Measurements from ENCODE around the gene FHL5.
A peak's percentile ranks its signal among the peaks of the same experiment; 100 is the strongest.
"Not testable (repeated sequence)": the region's sequence is repeated elsewhere in the genome, so short reads cannot be mapped to it uniquely, and the experiment has no call there.

Gene FHL5

DNA sequence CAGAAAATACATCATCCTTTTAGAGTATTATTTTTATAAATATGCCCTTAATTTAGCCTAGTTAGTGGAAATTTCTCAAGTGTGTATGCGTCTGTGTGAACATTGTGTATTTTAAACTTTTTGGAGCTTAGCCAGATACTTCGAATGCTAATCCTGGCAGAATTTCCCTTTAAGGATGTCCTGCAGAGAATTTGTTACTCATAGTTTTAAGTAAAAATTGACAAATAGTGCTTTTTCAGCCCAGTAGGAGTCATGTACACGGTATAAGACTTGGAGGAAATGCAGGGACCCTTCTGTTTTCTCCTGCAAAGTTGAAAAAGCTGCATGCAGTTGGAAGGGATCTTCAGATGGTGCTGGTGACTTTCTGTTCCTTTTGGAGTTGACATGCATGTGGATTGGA lies at the start of gene FHL5:
Gene FHL5 (plus strand): TSS at position 243 of the 400 bp plus-strand sequence. CDS start 40,486 bp downstream, outside the sequence.
- H3K4me3 Mint-ChIP-seq, result no peak within 1 kb of the TSS
- peaks cover 4% of the 10 kb centered on the region for H3K27me3 Mint-ChIP-seq
- H3K27ac Mint-ChIP-seq, result no peak within 1 kb of the TSS
- H3K9me3 Mint-ChIP-seq, result peaks cover 5% of the 10 kb centered on the region
- peaks cover 2% of the 10 kb centered on the region for H3K36me3 Mint-ChIP-seq
- H3K4me1 Mint-ChIP-seq, result no peaks in the 10 kb centered on the region

GRCh38 chr6:96520171-96521115 lies 42.5 kb upstream of the FHL5 start:
- peak overlapping the region; percentile 65 for H3K27ac Mint-ChIP-seq
- H3K4me3 Mint-ChIP-seq, result peak overlapping the region; percentile 99
- peaks cover 2% of the 10 kb centered on the region for H3K36me3 Mint-ChIP-seq
- peaks cover 28% of the 10 kb centered on the region for H3K4me1 Mint-ChIP-seq
- H3K9me3 Mint-ChIP-seq, result no peaks in the 10 kb centered on the region
- no peaks in the 10 kb centered on the region for H3K27me3 Mint-ChIP-seq

DNA sequence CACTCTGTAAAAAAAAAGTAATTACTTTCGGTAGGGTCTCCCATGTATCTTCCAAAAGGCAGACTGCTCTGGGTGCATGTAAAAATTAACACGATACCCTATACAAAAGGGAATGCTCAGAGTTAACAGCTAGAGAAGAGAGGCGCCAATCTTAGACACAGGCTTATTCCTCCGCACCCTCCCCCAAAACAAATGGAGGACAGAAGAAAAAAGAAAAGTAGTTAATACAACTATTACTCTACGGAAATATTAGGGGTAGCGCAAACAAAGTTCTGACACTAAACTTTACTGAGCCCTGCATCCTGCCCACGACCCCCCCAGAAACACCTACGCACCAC lies 41.7 kb upstream of the FHL5 start:
- Mint-ChIP-seq H3K9me3 (no peaks in the 10 kb centered on the region), H3K27me3 (no peaks in the 10 kb centered on the region), H3K4me3 (peak overlapping the region; percentile 99), H3K4me1 (peaks cover 31% of the 10 kb centered on the region), H3K36me3 (peaks cover 6% of the 10 kb centered on the region), H3K27ac (peak overlapping the region; percentile 99)

GRCh38 chr6:96521644-96522464 lies 41.1 kb upstream of the FHL5 start, which contains the start of gene UFL1:
TSS of gene UFL1 (plus strand) at chr6:96521806. CDS start at chr6:96521874, 68 bp downstream.
- H3K4me3 Mint-ChIP-seq, result peak within 1 kb of the TSS; percentile 99
- peak within 1 kb of the TSS; percentile 99 for H3K27ac Mint-ChIP-seq
- H3K27me3 Mint-ChIP-seq, result no peaks in the 10 kb centered on the region
- H3K4me1 Mint-ChIP-seq, result peaks cover 37% of the 10 kb centered on the region
- no peaks in the 10 kb centered on the region for H3K9me3 Mint-ChIP-seq
- H3K36me3 Mint-ChIP-seq, result peaks cover 7% of the 10 kb centered on the region

GRCh38 chr6:96522465-96523009 lies 40.4 kb upstream of the FHL5 start:
- Mint-ChIP-seq H3K9me3 (no peaks in the 10 kb centered on the region), H3K4me1 (peaks cover 41% of the 10 kb centered on the region), H3K27ac (peak overlapping the region; percentile 99), H3K36me3 (peaks cover 11% of the 10 kb centered on the region), H3K27me3 (no peaks in the 10 kb centered on the region), H3K4me3 (peak overlapping the region; percentile 99)

DNA sequence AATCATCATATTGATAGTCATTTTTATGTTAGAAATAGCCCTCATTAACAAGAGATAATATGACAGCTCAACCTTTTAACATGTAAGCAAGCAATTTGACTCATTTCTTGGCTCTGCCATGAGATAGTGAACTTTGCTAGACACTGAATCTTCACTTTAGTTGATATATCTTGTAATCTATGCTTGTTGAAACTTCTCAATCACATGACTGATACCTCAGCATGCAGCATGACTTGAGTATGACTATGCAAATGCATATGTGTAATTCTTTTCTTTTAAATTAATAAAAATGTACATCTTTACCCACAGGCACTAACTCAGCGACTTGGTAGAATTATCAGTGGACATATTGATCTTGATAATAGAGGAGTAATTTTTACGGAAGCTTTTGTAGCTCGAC lies 34.7 kb upstream of the FHL5 start:
- Mint-ChIP-seq H3K9me3 (no peaks in the 10 kb centered on the region), H3K4me1 (peaks cover 44% of the 10 kb centered on the region), H3K27ac (no peak overlapping the region), H3K27me3 (no peaks in the 10 kb centered on the region), H3K36me3 (peaks cover 24% of the 10 kb centered on the region), H3K4me3 (no peak overlapping the region)

GRCh38 chr6:96532399-96532798 lies 30.5 kb upstream of the FHL5 start:
- Mint-ChIP-seq H3K4me1 (peaks cover 34% of the 10 kb centered on the region), H3K9me3 (no peaks in the 10 kb centered on the region), H3K36me3 (peaks cover 14% of the 10 kb centered on the region), H3K27me3 (no peaks in the 10 kb centered on the region), H3K27ac (peak overlapping the region; percentile 48), H3K4me3 (no peak overlapping the region)

DNA sequence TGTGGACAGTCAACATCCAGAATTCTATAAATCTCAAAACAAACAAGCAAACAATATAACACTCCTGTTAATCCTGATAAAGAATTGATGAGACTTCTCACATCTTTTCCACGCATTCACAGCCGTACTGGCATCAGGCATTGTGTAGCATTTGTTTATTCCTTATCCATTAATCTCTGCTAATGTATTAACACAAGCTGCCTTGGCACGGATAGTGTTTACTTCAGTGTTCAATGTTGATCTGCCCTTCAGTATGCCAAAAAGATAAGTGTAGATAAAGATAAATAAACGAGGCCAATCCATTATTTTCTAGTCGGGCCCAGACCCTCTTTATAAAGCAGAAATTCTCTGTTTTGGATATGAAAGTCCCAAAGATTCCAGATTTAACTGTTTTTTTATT lies 25.2 kb upstream of the FHL5 start:
- peaks cover 7% of the 10 kb centered on the region for H3K36me3 Mint-ChIP-seq

GRCh38 chr6:96542702-96543101 lies 20.2 kb upstream of the FHL5 start:
- Mint-ChIP-seq H3K4me3 (no peak overlapping the region), H3K36me3 (peaks cover 24% of the 10 kb centered on the region), H3K4me1 (no peaks in the 10 kb centered on the region), H3K27me3 (no peaks in the 10 kb centered on the region), H3K27ac (no peak overlapping the region), H3K9me3 (no peaks in the 10 kb centered on the region)

More for the DNA sequence above, 25.2 kb upstream of the FHL5 start:
- H3K27me3 Mint-ChIP-seq, result no peaks in the 10 kb centered on the region
- no peaks in the 10 kb centered on the region for H3K9me3 Mint-ChIP-seq
- peaks cover 8% of the 10 kb centered on the region for H3K4me1 Mint-ChIP-seq
- H3K27ac Mint-ChIP-seq, result no peak overlapping the region
- no peak overlapping the region for H3K4me3 Mint-ChIP-seq

GRCh38 chr6:96545882-96546281 lies 17.0 kb upstream of the FHL5 start:
- Mint-ChIP-seq H3K27ac (no peak overlapping the region), H3K9me3 (no peaks in the 10 kb centered on the region), H3K27me3 (no peaks in the 10 kb centered on the region), H3K4me1 (no peaks in the 10 kb centered on the region), H3K4me3 (no peak overlapping the region), H3K36me3 (peaks cover 28% of the 10 kb centered on the region)

GRCh38 chr6:96547654-96548053 lies 15.3 kb upstream of the FHL5 start:
- Mint-ChIP-seq H3K36me3 (peaks cover 26% of the 10 kb centered on the region), H3K27ac (no peak overlapping the region), H3K27me3 (no peaks in the 10 kb centered on the region), H3K9me3 (no peaks in the 10 kb centered on the region), H3K4me1 (no peaks in the 10 kb centered on the region), H3K4me3 (no peak overlapping the region)

DNA sequence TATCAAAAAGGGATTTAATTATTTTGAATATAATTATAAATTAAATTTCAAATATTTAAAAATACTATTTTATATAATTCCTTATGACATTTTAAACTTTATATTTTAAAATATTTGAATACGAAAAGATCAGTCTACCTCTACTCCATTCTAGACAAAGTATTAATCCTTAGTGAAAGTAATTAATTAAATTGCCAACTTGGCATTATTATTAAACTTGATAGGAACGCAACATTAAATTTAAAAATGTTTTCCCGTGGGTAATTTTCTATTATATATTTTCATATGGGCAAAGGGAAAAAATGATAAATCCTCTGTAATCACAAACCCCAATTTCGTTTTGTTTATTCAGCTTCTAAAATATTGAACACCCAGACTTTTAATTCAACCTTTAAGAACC lies 8.4 kb upstream of the FHL5 start:
- peaks cover 23% of the 10 kb centered on the region for H3K36me3 Mint-ChIP-seq

DNA sequence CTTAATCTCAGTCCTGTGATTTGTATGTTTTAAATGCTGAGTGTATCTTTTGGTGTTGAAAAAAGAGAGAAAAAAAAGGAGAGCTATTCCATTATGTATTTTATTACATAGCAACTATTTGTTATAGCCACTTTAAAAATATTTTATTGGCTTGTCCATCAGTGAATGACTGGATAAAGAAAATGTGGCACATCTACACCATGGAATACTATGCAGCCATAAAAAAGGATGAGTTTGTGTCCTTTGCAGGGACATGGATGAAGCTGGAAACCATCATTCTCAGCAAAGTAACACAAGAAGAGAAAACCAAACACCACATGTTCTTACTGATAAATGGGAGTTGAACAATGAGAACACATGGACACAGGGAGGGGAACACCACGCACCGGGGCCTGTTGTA lies 3.2 kb upstream of the FHL5 start:
- not testable (repeated sequence) for H3K4me3 Mint-ChIP-seq, H3K27ac Mint-ChIP-seq, H3K36me3 Mint-ChIP-seq, H3K27me3 Mint-ChIP-seq, H3K9me3 Mint-ChIP-seq, H3K4me1 Mint-ChIP-seq

More for the DNA sequence above, 8.4 kb upstream of the FHL5 start:
- H3K4me3 Mint-ChIP-seq, result no peak overlapping the region
- no peaks in the 10 kb centered on the region for H3K27me3 Mint-ChIP-seq
- no peak overlapping the region for H3K27ac Mint-ChIP-seq
- H3K9me3 Mint-ChIP-seq, result peaks cover 4% of the 10 kb centered on the region
- H3K4me1 Mint-ChIP-seq, result no peaks in the 10 kb centered on the region

DNA sequence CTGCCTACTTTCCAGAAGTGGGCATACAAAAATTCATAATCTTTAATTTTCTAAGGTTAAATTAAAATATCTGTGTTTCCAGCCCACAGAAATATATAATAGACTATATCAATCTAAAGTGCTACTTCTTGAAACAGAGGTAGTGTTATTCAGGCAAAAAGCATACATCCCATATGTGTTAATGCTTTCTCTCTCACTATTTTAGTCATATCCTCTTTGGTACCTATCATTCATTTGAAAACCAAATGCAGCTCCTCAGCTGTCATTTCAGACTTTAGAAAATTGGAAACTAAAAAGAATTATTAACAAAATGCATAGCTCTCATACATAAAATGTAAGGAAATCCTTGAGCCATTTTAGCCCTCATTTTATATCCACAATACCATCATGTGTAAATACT lies 925 bp downstream of the FHL5 start:
- Mint-ChIP-seq H3K9me3 (peaks cover 11% of the 10 kb centered on the region), H3K27me3 (peaks cover 8% of the 10 kb centered on the region), H3K27ac (no peak overlapping the region), H3K4me3 (no peak overlapping the region), H3K4me1 (no peaks in the 10 kb centered on the region), H3K36me3 (no peaks in the 10 kb centered on the region)

GRCh38 chr6:96570053-96570452 lies 7.1 kb downstream of the FHL5 start:
- Mint-ChIP-seq H3K9me3 (peaks cover 24% of the 10 kb centered on the region), H3K27ac (no peak overlapping the region), H3K4me1 (no peaks in the 10 kb centered on the region), H3K36me3 (peaks cover 11% of the 10 kb centered on the region), H3K4me3 (no peak overlapping the region), H3K27me3 (peaks cover 17% of the 10 kb centered on the region)

All from activated naive CD4-positive, alpha-beta T cell treated with anti-CD3 and anti-CD28 coated beads, Interleukin-2, amount 50 U/mL, for 24 hours (primary cell).